SK-N-SH (cell line): ENCODE measurements around the gene CRTC2. TPM values are rescaled to one million over a fixed set of nuclear protein-coding genes. Genes with fewer than 3 reads are reported as not detected.

Experiments
- CTCF ChIA-PET: fragments of 300-600, 350-600 bp; formaldehyde crosslinking; extraction: SDS; loops from one replicate; lab custom pipeline; 2021; lab: Yijun Ruan, JAX
- POLR2A ChIA-PET: fragments of 350-600 bp; sonication (Branson Sonifier 250); formaldehyde crosslinking; extraction: SDS; loops from one replicate; lab custom pipeline; 2020; ENCODE audit warnings: antibody characterized with exemption, inconsistent platforms; lab: Yijun Ruan, JAX
- DNase-seq: peaks from one replicate; pipeline ENCODE4 v3.0.0; 2012
- H2AFZ ChIP-seq: fragments of 200-600 bp; sonication (generic); 2 replicates; pipeline ENCODE4 v1.8.1; 2016; ENCODE audit warnings: antibody characterized with exemption, mild to moderate bottlenecking, low read depth
- H3F3A ChIP-seq: fragments of 200-600 bp; sonication (generic); replicated peaks from 2 replicates; pipeline ENCODE3; 2016; ENCODE audit warnings: antibody characterized with exemption, mild to moderate bottlenecking; ENCODE audit not compliant: insufficient read depth
- H3K27ac ChIP-seq, 2 experiments: fragments of 200-500 bp in 1 of 2; fragments of 200-600 bp in 1 of 2; sonication (Bioruptor generic) in 1 of 2; sonication (generic), shearing (Covaris generic) in 1 of 2; 2 replicates each; pipeline versions ENCODE4 v1.5.1 to v1.6.1; 2014 to 2016; ENCODE audit warnings: low read depth in 2 of 2, inconsistent platforms in 1 of 2, low read length in 1 of 2, mild to moderate bottlenecking in 1 of 2, mixed read lengths in 1 of 2
- H3K27me3 ChIP-seq: fragments of 200-600 bp; sonication (generic), shearing (Covaris generic); 2 replicates; pipeline ENCODE4 v1.6.1; 2016; ENCODE audit warnings: mixed run types; ENCODE audit not compliant: insufficient read depth
- H3K36me3 ChIP-seq, 2 experiments: fragments of 200-500 bp in 1 of 2; fragments of 200-600 bp in 1 of 2; sonication (Bioruptor generic) in 1 of 2; sonication (generic) in 1 of 2; replicated peaks in 1 of 2; 2 replicates each; pipeline versions ENCODE3 to v1.5.1; 2014 to 2016; ENCODE audit warnings: low read length in 1 of 2, mild to moderate bottlenecking in 1 of 2; ENCODE audit not compliant: insufficient read depth in 2 of 2, control insufficient read depth in 1 of 2
- H3K4me1 ChIP-seq, 2 experiments: fragments of 200-500 bp in 1 of 2; fragments of 200-600 bp in 1 of 2; sonication (Bioruptor generic) in 1 of 2; sonication (generic), shearing (Covaris generic) in 1 of 2; 2 replicates each; pipeline versions ENCODE4 v1.5.1 to v1.6.1; 2014 to 2016; ENCODE audit warnings: low read depth in 1 of 2, low read length in 1 of 2, mixed run types in 1 of 2; ENCODE audit not compliant: insufficient read depth in 2 of 2, control insufficient read depth in 1 of 2
- H3K4me2 ChIP-seq: fragments of 200-600 bp; sonication (generic), shearing (Covaris generic); 2 replicates; pipeline ENCODE4 v1.6.1; 2017; ENCODE audit warnings: mixed run types
- H3K4me3 ChIP-seq, 2 experiments: fragments of 200-500 bp in 1 of 2; fragments of 200-600 bp in 1 of 2; sonication (Bioruptor generic) in 1 of 2; sonication (generic), shearing (Covaris generic) in 1 of 2; 2 replicates each; pipeline versions ENCODE4 v1.5.1 to v1.8.1; 2014 to 2016; ENCODE audit warnings: low read depth in 2 of 2, inconsistent platforms in 1 of 2, low read length in 1 of 2, mild to moderate bottlenecking in 1 of 2, mixed read lengths in 1 of 2, moderate library complexity in 1 of 2
- H3K79me2 ChIP-seq: fragments of 200-600 bp; sonication (generic); 2 replicates; pipeline ENCODE4 v1.8.1; 2017; ENCODE audit warnings: mild to moderate bottlenecking; ENCODE audit not compliant: insufficient read depth
- H3K9ac ChIP-seq: fragments of 200-600 bp; sonication (generic); 2 replicates; pipeline ENCODE4 v1.6.1; 2017; ENCODE audit warnings: mixed run types
- H3K9me2 ChIP-seq: fragments of 200-600 bp; sonication (generic); 2 replicates; pipeline ENCODE4 v1.6.1; 2017; ENCODE audit warnings: mixed run types
- H3K9me3 ChIP-seq: fragments of 200-600 bp; sonication (generic); 2 replicates; pipeline ENCODE4 v1.6.1; 2017; ENCODE audit warnings: mixed run types, mild to moderate bottlenecking, moderate library complexity
- H4K20me1 ChIP-seq: fragments of 200-600 bp; sonication (generic); 2 replicates; pipeline ENCODE4 v1.6.1; 2017; ENCODE audit warnings: mild to moderate bottlenecking, mixed run types; ENCODE audit not compliant: insufficient read depth
- CHD2 ChIP-seq: fragments of 150-350 bp; IDR thresholded peaks from 2 replicates; pipeline ENCODE4 v1.6.1; 2018; ENCODE audit warnings: low read length; ENCODE audit not compliant: partially characterized antibody
- ELF1 ChIP-seq: IDR thresholded peaks from 2 replicates; pipeline ENCODE4 v1.4.0; 2012
- EP300 ChIP-seq, 2 experiments: IDR thresholded peaks; 2 replicates each; pipeline versions ENCODE4 v1.4.0 to v1.6.1; 2012; ENCODE audit warnings: borderline replicate concordance in 1 of 2, low read depth in 1 of 2, low read length in 1 of 2
- EZH2phosphoT487 ChIP-seq: fragments of 200-600 bp; sonication (generic); IDR thresholded peaks from 2 replicates; pipeline ENCODE4 v1.6.1; 2017; ENCODE audit warnings: low read depth, mixed run types, mild to moderate bottlenecking, antibody characterized with exemption, moderate library complexity, borderline replicate concordance
- FOSL2 ChIP-seq: IDR thresholded peaks from 2 replicates; pipeline ENCODE4 v1.4.0; 2012; ENCODE audit warnings: low read depth, mild to moderate bottlenecking, moderate library complexity, borderline replicate concordance
- FOXM1 ChIP-seq: IDR thresholded peaks from 2 replicates; pipeline ENCODE4 v1.4.0; 2012; ENCODE audit warnings: low read depth, mild to moderate bottlenecking
- GABPA ChIP-seq: IDR thresholded peaks from 2 replicates; pipeline ENCODE4 v1.4.0; 2012; ENCODE audit warnings: low read depth, mild to moderate bottlenecking
- GATA2 ChIP-seq: sonication (generic); formaldehyde crosslinking; IDR thresholded peaks from 2 replicates; pipeline ENCODE4 v1.5.0; 2020; ENCODE audit warnings: mild to moderate bottlenecking, missing genetic modification reagents
- JUND ChIP-seq: IDR thresholded peaks from 2 replicates; pipeline ENCODE4 v1.4.0; 2012
- MAX ChIP-seq: IDR thresholded peaks from 2 replicates; pipeline ENCODE4 v1.4.0; 2012; ENCODE audit warnings: low read depth
- MXI1 ChIP-seq: IDR thresholded peaks from 2 replicates; pipeline ENCODE4 v1.6.1; 2012; ENCODE audit warnings: mild to moderate bottlenecking, low read depth, low read length, improper control_type of control experiment
- NFIC ChIP-seq: IDR thresholded peaks from 2 replicates; pipeline ENCODE4 v1.4.0; 2012; ENCODE audit warnings: borderline replicate concordance
- NRF1 ChIP-seq: IDR thresholded peaks from 2 replicates; pipeline ENCODE4 v1.6.1; 2012; ENCODE audit warnings: low read depth, mild to moderate bottlenecking, low read length
- POLR2AphosphoS5 ChIP-seq: IDR thresholded peaks from 2 replicates; pipeline ENCODE4 v1.6.1; 2012; ENCODE audit warnings: low read depth, low read length
- RAD21 ChIP-seq: IDR thresholded peaks from 2 replicates; pipeline ENCODE4 v1.6.1; 2012; ENCODE audit warnings: mild to moderate bottlenecking, low read length
- RFX5 ChIP-seq: IDR thresholded peaks from 2 replicates; pipeline ENCODE4 v1.6.1; 2012; ENCODE audit warnings: mild to moderate bottlenecking, improper control_type of control experiment, low read length
- RXRA ChIP-seq: IDR thresholded peaks from 2 replicates; pipeline ENCODE4 v1.4.0; 2012; ENCODE audit warnings: low read depth, mild to moderate bottlenecking, borderline replicate concordance
- SMC3 ChIP-seq: IDR thresholded peaks from 2 replicates; pipeline ENCODE4 v1.6.1; 2012; ENCODE audit warnings: low read depth, low read length, improper control_type of control experiment
- TAF1 ChIP-seq: IDR thresholded peaks from 2 replicates; pipeline ENCODE4 v1.6.1; 2012; ENCODE audit warnings: low read depth, mild to moderate bottlenecking, low read length, moderate library complexity, borderline replicate concordance
- USF1 ChIP-seq: IDR thresholded peaks from 2 replicates; pipeline ENCODE4 v1.4.0; 2012; ENCODE audit warnings: low read depth, borderline replicate concordance
- YY1 ChIP-seq: IDR thresholded peaks from 2 replicates; pipeline ENCODE4 v1.4.0; 2012; ENCODE audit warnings: low read depth, mild to moderate bottlenecking
- ZBTB33 ChIP-seq: IDR thresholded peaks from 2 replicates; pipeline ENCODE4 v1.4.0; 2012; ENCODE audit warnings: low read depth, borderline replicate concordance
- WGBS: methylation state at CpG from one replicate; pipeline ENCODE4 v1.1.6; 2017; ENCODE audit warnings: low lambda C conversion rate; 5-methylcytosine and 5-hydroxymethylcytosine counted together
- polyA plus RNA-seq, 3 experiments: library from polyadenylated mRNA; depleted of rRNA; stranded (reverse); fragments of >200 nt; gene quantifications; 2 replicates each; pipeline ENCODE4 v1.2.3, GENCODE V29; 2012
- TF ChIP-seq, protein P1 (sequence below): IDR thresholded peaks from 2 replicates; pipeline ENCODE4 v1.6.1; 2012; ENCODE audit warnings: mild to moderate bottlenecking, low read depth, low read length, moderate library complexity
- TF ChIP-seq, protein P2 (sequence below): fragments of 200-600 bp; sonication (generic); IDR thresholded peaks from 2 replicates; pipeline ENCODE4 v1.6.1; 2017; ENCODE audit warnings: antibody characterized with exemption, mild to moderate bottlenecking, moderate library complexity

Gene CRTC2
- 25.5 and 26.2 TPM in 2 replicates for polyA plus RNA-seq (2012; rRNA removed)
- 8.8 and 11.5 TPM in 2 replicates for polyA plus RNA-seq (2012; cell fraction: cytosol; rRNA removed)
- polyA plus RNA-seq (2012; cell fraction: nucleus; rRNA removed), result 86.4 and 89.5 TPM in 2 replicates

- Histone ChIP-seq H3K4me1 (peaks cover 5 to 53% of the 10 kb centered on the region in 2 experiments; a peak in 3 of 4 replicates), H3F3A (peaks cover 15% of the 10 kb centered on the region), H4K20me1 (peaks cover 41% of the 10 kb centered on the region), H2AFZ (no peak within 1 kb of the TSS), H3K9me2 (no peaks in the 10 kb centered on the region), H3K4me2 (peak within 1 kb of the TSS; percentile 82), H3K4me3 (peak within 1 kb of the TSS; percentile 69 to 95), H3K79me2 (peaks cover 75% of the 10 kb centered on the region), H3K9ac (peak within 1 kb of the TSS; percentile 94), H3K27ac (peak within 1 kb of the TSS; percentile 88 to 96), H3K36me3 (peaks cover 12 to 31% of the 10 kb centered on the region in 2 experiments), H3K27me3 (no peaks in the 10 kb centered on the region), H3K9me3 (no peaks in the 10 kb centered on the region)
- DNase-seq, result peak; percentile 97
- ChIA-PET POLR2A (interaction anchor here (0.8 to 4.4 kb wide), 8 partner anchors 9 to 92 kb away, joined by 3 to 32 read pairs (median 4); partner anchors contain the start of genes CREB3L4, DENND4B, GATAD2B and JTB), CTCF (interaction anchor here (0.9 to 8.6 kb wide), 5 partner anchors 9 to 138 kb away, joined by 3 to 51 read pairs (median 10); partner anchors contain the start of genes CREB3L4, DENND4B and RAB13)
- WGBS, result 0% methylated on average over 39 of the region's 75 CpGs
- no peak; the same call in 1 of the 2 replicates for TF ChIP-seq NFIC
- TF ChIP-seq SMC3, result no peak
- TF ChIP-seq, protein P1, sequence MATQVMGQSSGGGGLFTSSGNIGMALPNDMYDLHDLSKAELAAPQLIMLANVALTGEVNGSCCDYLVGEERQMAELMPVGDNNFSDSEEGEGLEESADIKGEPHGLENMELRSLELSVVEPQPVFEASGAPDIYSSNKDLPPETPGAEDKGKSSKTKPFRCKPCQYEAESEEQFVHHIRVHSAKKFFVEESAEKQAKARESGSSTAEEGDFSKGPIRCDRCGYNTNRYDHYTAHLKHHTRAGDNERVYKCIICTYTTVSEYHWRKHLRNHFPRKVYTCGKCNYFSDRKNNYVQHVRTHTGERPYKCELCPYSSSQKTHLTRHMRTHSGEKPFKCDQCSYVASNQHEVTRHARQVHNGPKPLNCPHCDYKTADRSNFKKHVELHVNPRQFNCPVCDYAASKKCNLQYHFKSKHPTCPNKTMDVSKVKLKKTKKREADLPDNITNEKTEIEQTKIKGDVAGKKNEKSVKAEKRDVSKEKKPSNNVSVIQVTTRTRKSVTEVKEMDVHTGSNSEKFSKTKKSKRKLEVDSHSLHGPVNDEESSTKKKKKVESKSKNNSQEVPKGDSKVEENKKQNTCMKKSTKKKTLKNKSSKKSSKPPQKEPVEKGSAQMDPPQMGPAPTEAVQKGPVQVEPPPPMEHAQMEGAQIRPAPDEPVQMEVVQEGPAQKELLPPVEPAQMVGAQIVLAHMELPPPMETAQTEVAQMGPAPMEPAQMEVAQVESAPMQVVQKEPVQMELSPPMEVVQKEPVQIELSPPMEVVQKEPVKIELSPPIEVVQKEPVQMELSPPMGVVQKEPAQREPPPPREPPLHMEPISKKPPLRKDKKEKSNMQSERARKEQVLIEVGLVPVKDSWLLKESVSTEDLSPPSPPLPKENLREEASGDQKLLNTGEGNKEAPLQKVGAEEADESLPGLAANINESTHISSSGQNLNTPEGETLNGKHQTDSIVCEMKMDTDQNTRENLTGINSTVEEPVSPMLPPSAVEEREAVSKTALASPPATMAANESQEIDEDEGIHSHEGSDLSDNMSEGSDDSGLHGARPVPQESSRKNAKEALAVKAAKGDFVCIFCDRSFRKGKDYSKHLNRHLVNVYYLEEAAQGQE, result no peak
- no peak for TF ChIP-seq USF1
- peak; percentile 98 for TF ChIP-seq ELF1
- TF ChIP-seq FOSL2, result no peak
- TF ChIP-seq NRF1, result no peak
- no peak for TF ChIP-seq RAD21
- peak; percentile 51; the same call in 1 of the 2 replicates for TF ChIP-seq TAF1
- no peak for TF ChIP-seq ZBTB33
- peak; percentile 96 for TF ChIP-seq CHD2
- no peak for TF ChIP-seq RXRA
- TF ChIP-seq JUND, result no peak; the same call in 1 of the 2 replicates
- peak; percentile 92 for TF ChIP-seq GABPA
- TF ChIP-seq YY1, result peak; percentile 59; the same call in 1 of the 2 replicates
- TF ChIP-seq EP300 (IDR thresholded peaks at IDR 0.05; ENCODE audit: borderline replicate concordance in 1 of 2, low read depth in 1 of 2, low read length in 1 of 2), result no peak
- no peak for TF ChIP-seq RFX5
- no peak for TF ChIP-seq MAX
- TF ChIP-seq, protein P2, sequence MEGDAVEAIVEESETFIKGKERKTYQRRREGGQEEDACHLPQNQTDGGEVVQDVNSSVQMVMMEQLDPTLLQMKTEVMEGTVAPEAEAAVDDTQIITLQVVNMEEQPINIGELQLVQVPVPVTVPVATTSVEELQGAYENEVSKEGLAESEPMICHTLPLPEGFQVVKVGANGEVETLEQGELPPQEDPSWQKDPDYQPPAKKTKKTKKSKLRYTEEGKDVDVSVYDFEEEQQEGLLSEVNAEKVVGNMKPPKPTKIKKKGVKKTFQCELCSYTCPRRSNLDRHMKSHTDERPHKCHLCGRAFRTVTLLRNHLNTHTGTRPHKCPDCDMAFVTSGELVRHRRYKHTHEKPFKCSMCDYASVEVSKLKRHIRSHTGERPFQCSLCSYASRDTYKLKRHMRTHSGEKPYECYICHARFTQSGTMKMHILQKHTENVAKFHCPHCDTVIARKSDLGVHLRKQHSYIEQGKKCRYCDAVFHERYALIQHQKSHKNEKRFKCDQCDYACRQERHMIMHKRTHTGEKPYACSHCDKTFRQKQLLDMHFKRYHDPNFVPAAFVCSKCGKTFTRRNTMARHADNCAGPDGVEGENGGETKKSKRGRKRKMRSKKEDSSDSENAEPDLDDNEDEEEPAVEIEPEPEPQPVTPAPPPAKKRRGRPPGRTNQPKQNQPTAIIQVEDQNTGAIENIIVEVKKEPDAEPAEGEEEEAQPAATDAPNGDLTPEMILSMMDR, result 0 out of 2 replicates have a peak, but pooled peaks have one; percentile 15
- TF ChIP-seq MXI1, result no peak; the same call in 1 of the 2 replicates
- TF ChIP-seq POLR2AphosphoS5, result peak; percentile 85
- no peak for TF ChIP-seq EZH2phosphoT487
- no peak for TF ChIP-seq FOXM1
- TF ChIP-seq GATA2 (CRISPR knock-in tag), result no peak
These were observed at the start of gene CRTC2 for GRCh38 chr1:153958111-153958960. Gene CRTC2, minus strand, starts transcription at chr1:153958612. Its CDS starts 115 bp downstream, at chr1:153958497.
